NCI-H146 treated with DMSO at 0.1 percent for 48 hours (cell line): ENCODE measurements around the gene SGCE.

Source experiments
- DNase-seq: peaks from one replicate; lab custom pipeline; 2025; ENCODE audit not compliant: unreplicated experiment; lab: John Stamatoyannopoulos, UW

SGCE gene

DNA sequence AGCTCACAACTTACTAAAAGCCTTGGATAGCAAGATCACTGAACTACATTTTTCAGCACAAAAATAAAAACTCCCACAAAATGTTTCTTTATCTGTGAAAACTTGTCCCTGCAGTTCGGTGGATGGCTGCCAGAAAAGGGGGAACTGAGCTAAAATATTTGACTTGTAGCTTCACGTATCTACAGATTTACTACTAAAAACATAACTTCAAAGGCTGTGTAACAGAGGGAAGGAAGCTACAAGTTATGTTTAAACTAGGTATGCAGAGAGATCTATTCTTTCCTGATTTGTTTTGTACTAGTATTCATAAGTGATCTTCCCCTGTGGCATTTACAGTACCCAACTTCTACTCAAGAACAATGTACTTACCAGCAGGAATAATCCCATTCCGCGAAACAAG lies 25.1 kb downstream of the SGCE start:
- no peak for DNase-seq

DNA sequence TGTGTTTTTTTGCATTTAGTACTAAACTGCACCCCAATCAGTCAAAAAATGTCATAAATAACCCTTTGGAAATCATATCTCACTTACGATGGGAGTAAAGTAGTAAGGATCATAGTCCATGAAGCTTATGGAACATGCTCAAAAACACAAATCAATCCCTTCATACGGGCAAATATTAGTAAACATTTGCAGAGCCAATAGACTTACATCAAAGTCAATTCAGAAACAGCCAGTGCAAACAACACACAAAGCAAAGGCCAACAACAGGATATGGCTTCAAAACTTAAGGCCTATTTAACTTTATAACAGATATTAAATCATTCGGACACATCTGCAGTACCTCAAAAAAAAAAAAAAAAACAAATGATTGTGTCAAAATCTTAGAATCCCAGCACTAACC lies 32.1 kb downstream of the SGCE start:
- no peak for DNase-seq

DNA sequence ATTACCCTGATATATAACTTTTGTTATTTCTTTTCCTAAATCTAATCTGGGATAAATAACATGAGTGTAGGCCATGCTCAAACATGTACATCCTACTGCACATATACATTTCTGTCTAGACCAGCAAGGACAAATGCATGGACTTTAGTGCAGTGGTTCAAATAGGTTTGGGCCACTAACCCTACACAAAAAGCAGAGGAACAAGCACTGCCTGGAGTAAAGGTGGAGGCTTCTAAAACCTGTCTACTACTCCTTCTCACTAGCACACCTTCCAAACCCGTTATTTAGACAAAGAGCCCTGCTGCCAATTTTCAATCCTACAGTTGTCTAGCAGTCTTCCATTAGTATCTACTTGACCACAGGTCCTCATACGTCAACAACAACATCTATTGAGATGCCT lies 34.8 kb downstream of the SGCE start:
- DNase-seq = no peak

DNA sequence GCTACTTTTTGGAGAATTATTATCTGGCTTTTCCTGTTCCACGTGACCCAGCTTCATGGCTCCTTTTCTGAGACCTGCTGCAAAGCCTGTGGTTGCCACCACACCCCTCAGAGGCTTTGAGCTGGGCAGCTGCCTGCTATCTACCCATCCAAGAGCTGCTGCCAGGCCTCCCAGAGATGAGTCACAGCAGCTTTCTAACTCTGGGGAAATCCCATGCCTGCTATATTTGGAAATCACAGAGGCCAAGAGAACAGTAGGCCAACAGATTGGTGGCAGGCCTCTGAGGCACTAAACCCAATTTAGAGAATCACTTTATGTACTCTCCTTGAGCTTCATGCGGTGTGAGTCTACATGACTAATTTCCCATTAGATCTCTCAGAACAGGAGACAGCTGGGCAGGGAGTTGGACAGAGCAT lies 35.2 kb downstream of the SGCE start:
- no peak for DNase-seq

DNA sequence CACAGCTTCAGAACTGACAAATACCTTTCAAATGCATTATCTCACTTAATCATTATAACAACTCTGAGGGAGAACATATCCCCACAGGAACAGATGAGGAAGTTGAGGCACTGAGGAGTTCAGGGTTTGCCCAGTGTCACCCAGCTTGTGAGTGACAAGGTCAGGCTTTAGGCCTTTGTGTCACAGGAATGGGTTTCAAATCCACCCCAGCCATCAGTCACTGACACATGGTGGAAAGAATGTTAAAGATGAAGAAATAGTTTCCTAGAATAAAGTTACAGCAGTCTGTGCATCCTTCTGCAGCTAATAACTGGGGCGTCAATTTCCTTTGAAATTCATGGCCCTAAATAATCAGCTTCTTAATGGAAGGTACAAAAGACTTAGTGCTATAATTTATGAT lies 37.8 kb downstream of the SGCE start:
- DNase-seq = no peak

DNA sequence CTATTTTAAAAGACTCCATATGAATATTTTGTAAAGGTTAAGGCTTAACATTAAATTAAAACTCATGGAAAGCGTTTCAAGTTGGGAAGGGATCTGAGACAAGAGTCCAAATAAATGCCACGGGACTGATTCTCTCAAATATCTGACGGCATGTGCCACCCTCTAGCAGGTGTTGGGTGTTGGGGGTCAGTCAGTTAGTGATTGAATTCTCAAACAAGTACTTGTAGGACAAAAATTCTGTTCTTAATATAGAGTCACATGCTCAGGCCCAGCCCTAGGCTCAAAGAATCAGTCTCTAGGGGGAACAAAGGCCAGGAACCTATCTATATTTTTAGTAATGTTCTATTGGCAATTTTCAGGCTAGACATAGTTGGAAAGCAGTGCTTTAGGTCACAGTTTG lies 39.1 kb downstream of the SGCE start:
- no peak for DNase-seq

DNA sequence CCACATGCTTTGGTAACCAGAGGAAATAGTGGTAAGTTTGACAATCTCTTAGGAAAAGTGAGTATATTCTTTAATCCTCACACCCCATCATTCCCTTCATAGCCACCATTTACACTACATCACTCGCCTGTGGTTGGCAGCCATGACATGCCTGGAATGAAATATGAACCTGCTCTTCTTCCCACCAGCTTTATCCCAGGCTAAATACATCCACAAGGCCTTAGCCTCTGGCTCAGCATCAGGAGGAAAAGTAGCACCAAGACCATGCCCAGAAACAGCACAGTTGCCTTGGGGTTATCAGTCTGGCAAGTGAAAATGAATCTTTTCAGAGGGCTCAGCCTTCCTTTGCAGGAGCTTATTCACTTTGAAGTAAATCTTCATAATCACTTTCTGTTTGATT lies 40.3 kb downstream of the SGCE start:
- DNase-seq = no peak

DNA sequence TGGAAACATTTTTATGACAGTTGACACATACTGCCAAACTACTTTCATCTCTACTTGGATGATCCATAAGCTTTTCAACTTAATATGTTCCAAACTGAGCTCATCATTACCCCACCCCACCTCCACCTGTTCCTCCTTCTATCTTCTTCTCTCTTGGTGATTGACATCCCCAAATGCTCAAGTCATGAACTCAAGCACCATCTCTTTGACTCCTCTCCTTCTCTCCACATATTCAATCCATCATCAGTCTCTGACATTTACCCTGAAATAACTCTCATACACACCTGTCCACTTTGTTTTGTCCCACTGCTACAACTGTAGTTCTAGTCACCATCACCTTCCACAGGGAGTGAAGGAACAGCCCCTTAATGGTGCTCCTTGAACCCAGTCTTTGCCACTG lies 43.3 kb downstream of the SGCE start:
- no peak for DNase-seq

DNA sequence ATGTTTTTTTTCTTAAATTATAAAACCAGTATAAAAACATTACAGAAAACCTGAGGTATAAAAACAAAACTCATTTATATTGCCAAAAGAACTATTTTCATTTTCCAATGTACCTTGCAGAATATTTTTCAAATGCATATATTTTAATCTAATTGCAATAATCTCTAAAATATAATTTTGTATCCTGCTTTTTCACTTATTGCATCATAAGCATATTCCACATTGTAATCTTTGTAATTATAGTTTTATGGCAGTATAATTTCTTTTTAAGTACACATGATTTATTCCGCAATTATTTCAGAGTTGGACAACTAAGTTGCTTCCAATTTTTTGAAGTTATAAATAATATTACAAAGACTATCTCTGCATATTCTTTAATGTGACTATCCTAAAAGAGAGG lies 43.7 kb downstream of the SGCE start:
- DNase-seq = no peak

DNA sequence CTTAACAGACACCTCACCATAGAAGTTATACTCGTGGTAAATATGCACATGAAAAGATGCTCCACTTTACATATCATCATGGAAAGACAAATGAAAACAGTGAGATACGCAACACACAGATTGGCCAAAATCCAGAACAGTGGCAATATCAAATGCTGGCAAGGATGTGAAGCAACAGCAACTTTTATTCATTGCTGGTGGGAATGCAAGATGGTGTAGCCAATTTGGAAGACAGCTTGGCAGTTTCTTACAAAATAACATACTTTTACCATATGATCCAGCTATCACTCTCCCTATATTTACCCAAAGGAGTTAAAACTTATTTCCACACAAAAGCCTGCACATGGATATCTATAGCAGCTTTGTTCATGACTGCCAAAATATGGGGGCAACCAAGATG lies 46.4 kb downstream of the SGCE start:
- no peak for DNase-seq

DNA sequence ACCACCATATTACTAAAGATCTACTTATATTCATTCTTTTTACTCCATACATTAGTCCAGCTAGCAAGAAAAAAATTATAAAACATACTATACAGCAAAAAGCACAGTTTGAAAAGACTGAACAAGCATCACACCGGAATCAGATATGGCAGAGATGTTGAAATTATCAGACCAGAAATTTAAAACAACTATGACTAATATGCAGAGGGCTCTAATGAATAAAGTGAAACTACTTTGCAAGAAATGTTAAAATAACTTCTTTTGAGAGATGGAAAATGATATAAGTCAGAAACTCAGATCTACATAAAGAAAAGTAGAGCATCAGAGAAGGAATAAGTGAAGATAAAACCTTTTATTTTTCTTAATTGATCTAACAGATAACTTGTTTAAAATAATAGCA lies 50.9 kb downstream of the SGCE start:
- DNase-seq = no peak

DNA sequence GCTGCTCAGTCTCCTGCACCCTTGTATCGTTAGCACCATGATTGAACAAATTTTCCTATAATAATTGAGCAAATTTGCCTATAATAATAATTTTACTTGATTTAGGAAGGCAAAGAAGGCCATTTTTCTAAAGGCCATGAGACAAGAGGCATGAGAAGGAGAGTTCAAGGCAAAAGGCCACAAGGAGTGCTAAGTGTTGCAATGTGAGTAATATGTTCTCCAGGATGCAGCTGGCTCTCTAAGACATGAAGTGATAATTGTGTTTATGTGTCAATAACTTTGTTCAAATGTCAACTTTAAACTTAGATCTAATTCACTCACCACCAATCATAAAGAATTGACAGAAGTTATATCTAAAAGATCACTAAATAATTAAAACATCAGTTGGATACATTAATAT lies 53.8 kb downstream of the SGCE start:
- no peak for DNase-seq

DNA sequence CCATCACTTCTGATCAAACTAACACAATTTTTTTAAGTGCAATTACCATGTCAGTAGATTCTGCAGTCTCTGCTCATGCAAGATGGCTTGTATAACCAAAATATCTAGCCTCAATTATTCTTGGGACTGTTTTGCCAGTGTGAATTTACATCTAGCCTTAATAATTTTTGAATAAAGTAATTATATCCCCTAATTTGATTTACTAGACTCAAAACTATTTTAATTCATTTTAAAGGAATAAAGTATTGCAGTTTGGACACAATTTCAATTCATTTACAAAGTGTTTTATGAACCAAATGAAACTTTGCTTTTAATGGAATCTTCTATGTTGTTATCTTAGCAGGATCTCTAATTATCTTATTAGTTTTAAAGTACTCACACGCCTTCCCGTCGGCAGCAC lies 55.7 kb downstream of the SGCE start:
- no peak for DNase-seq

DNA sequence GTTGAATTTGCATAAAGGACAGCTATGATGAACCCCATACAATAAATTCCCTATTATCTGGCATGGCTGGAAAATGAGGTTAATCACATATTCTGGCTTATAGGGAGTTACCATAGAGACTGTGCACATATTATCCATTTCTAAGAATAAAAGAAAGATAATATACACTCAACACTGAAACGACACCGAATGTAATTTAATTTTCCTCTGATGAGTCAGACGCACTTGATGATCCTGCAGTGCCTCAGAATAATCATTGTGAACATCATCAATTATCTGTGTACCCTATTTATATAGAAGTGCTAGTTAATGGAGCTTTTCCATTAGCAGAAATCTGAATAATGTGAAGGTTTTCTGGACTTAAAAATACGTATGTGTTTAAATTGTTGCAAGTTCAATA lies 60.2 kb downstream of the SGCE start:
- DNase-seq = no peak

DNA sequence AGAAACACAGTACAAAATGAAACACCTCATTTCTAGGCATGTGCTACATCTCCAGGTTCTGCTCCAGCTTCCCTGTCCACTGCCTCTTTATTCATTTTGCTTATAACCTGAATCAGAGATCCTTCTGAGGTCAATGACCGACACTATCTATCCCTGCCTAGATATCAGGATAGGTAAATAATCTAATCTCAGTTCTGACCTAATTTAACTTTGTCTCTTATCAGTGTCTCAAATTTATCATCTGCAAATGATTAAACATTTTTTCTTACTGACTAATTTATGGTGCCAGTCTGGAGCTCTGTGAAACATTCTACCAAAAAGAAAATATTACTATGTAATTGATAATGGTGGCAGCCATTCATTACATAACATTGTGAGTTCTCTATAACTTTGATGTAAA lies 61.1 kb downstream of the SGCE start:
- DNase-seq = no peak

DNA sequence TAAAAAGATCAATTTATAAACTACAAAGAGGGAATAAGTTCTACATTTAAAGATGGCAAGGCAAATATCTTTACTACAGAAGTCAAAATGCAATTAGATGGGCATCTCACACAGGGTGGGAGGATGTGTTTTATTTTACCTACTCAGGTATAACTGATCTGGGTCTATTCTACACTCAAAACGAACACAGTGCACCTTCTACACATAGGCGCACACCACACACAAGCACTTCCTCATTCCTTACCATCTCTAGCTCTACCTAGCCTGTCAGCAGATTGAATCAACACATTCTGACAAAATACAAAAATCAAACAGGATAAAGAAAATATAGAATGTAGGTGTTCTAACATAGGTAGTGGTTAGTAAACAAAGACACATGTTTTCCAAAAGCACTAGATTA lies 64.8 kb downstream of the SGCE start:
- DNase-seq = no peak

DNA sequence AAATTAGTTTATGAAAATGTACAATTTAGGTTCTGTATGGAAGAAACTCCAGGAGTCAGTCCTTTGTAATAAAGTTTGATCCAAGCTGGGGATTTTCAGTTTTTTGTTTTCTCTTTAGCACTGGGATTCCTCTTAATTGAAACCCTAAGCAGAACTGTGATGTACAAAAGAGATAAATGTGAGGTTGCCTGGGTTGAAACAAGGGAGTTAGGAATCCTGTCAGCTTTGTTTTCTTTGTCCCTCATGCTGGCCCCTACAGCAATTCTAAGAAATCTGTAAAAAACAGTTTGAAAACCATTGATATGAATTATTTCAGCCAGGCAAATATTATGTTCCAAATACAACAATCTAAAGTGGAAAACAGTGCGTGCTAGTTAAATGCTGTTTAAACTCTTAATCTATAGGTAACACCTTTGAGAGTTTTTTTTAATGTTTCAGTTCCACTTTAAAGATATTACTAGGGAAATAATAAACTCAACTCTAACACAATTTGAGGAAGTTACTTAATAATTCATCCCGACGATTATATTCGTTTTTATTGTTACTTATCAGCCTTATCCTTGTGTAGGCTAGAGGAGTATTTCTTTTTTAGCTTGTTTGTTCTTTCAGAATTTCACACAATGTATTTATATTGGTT lies 65.3 kb downstream of the SGCE start:
- no peak for DNase-seq

DNA sequence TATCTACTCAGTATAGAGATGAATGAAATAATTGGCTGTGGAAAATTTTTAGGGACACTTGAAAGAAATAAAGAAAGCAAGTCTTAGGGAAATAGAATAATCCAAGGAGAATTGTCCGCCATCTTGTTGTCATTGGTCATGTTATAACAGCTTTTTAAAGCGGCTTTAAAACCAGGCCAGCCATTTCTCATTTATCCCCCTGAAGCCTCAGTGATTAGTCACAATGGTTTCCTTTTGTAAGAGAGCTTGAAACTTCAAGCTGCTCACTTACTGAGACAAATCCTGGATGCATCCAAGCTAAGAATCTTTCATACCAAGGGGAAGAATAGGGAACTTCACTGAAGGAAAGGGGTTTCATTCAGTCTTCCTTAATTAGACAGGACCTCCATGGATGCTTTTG lies 67.9 kb downstream of the SGCE start:
- no peak for DNase-seq

DNA sequence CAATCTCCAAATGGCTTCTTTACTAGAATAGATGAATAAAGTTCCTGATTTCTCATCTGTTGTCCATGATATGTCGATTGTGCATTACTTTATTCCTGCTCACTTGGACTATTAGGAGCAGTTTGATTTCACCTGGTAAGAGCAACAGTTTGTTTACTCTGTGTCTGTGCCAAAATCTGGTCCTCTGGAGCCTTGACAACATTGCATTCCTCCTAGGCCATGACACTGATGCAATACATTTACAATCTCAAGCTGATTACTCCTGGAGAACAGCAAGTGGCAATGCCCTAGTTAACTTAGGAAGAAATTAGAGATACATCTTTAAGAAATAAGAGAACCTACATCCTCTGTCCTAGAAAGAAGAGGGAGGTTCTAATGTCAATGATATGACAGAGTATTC lies 71.8 kb downstream of the SGCE start:
- no peak for DNase-seq

DNA sequence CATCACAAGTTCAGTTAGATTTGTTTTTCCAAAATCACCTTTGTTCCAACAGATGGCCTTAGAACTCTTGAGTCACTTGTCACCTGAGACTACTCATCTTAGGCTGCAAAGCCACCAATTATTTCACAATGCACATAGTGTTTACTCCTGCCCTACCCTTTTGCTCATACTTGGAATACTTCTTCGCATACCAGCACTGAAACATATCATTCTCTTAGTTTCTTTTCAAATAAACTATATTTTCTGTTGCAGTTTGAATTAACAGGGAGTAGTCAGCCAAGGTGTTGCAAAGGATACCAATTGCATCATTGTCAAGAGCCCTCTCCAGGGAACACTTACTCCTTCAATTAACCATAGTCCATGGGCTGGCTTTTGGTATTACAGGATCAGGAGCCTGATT lies 75.3 kb downstream of the SGCE start:
- no peak for DNase-seq

DNA sequence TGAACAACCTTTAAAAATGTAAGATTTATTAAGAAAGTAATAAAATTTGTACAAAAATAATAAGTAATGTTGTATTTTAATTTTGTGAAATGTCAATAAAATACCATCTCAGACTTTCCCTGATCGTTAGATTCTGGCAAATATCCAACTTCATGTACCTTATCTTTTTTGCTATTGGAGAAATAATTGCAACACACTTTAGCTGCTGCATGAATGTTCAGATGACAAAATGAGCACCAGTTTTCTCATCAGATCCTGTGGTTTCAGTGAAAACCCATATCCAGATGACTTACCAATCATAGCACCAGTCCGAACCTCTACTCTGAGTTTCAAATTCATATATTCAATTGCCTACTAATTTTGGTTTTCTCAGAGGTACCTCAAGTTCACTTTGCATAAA lies 76.5 kb downstream of the SGCE start:
- DNase-seq = no peak

DNA sequence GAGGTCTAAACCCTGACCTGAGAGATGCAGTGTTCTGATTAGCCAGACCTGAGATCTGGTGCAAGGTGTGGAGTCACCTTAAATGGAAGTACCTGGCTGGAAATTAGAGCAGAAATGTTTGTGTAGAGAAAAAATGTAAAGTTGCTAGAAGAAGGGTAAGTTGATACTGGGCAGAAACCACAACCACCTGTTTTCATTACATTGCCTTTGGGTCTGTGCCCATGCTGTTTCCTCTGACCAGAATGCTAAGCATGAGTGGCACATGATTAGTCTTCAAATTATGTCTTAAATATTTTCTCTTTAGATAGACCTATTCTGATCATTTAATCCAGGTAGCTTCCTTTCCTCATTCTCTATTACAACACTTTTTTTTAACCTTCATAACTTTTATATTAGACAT lies 77.3 kb downstream of the SGCE start:
- no peak for DNase-seq

DNA sequence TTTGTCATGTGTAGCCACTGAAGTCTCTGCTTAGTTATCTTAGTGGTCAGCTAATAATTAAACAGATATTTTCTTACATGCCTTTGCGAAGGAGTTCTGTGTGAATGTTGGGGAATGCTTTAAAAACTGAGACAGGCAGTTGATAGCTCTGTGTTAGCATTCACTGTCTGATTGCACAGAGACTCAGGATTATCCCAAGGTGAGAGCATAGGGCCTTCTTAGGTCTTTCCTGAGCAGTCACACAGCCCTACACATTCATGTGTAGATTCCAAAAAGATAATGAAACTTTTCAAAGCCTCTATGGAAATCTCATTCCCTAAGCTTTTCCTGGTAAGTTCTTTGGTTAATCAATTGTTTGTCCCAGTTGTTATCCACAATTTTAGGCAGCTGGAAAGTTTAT lies 78.6 kb downstream of the SGCE start:
- DNase-seq = no peak

DNA sequence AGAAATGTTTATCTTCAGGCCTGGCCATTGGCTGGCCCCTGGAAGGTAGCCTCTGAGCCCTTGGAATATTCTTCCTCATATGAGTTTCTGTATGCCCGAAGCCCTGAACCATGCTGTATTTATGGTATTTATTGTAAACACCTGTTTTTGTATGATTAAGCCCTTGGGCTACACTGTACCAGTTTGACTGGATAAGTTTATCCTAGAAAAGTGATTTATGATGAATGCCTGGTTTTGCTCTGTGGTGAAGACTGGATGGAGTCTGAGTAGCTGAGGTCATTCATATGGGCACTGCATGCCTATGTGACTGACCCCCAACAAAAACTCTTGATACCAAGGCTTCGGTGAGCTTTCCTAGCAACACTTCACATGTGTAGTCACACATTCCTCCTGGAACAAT lies 79.6 kb downstream of the SGCE start:
- no peak for DNase-seq
